ENCODE results near the gene ABLIM2.

- TF ChIP-seq BCL3 (IDR thresholded peaks at IDR 0.05): no peak
- TF ChIP-seq ELK1 (IDR thresholded peaks at IDR 0.05; ENCODE audit: low read depth, low read length): no peak
- TF ChIP-seq BHLHE40 (IDR thresholded peaks at IDR 0.05; ENCODE audit: low read depth, low read length): no peak
- no peak for TF ChIP-seq JUN (IDR thresholded peaks at IDR 0.05)
- TF ChIP-seq RFX5 (IDR thresholded peaks at IDR 0.05): no peak
- no peak for TF ChIP-seq CHD4 (IDR thresholded peaks at IDR 0.05; ENCODE audit: borderline replicate concordance)
- no peak for TF ChIP-seq POLR2A (IDR thresholded peaks at IDR 0.05; ENCODE audit: low read length)
- TF ChIP-seq MAFK (IDR thresholded peaks at IDR 0.05; ENCODE audit: partially characterized antibody): no peak
- TF ChIP-seq USF2 (IDR thresholded peaks at IDR 0.05): no peak
- no peak for TF ChIP-seq REST (IDR thresholded peaks at IDR 0.05)
- TF ChIP-seq CTCF (IDR thresholded peaks at IDR 0.05): no peak
- TF ChIP-seq MAX (IDR thresholded peaks at IDR 0.05): no peak
Measured at GRCh38 chr4:8041868-8042267, 116.7 kb downstream of the ABLIM2 start.
